Neural cell (in vitro differentiated cells): Measurements from ENCODE around the gene MICU1. TPM values are rescaled to one million over a fixed set of nuclear protein-coding genes. Genes with fewer than 3 reads are reported as not detected.

Experiments used
- H2AFZ ChIP-seq: fragments of 200-600, 300-800 bp; sonication (generic), shearing (Covaris generic); 2 replicates; pipeline ENCODE4 v1.6.0; 2014; ENCODE audit warnings: low read depth, mild to moderate bottlenecking, antibody characterized with exemption, low read length, moderate library complexity
- H3F3A ChIP-seq: fragments of 200-600 bp; shearing (Covaris generic); 2 replicates; pipeline ENCODE4 v1.6.1; 2016; ENCODE audit warnings: mild to moderate bottlenecking, moderate library complexity, mixed read lengths, antibody characterized with exemption, low read length; ENCODE audit not compliant: insufficient read depth, poor library complexity, severe bottlenecking
- H3K27ac ChIP-seq: fragments of 200-600, 300-800 bp; sonication (generic), shearing (Covaris generic); 2 replicates; pipeline ENCODE4 v1.5.1; 2014; ENCODE audit warnings: mild to moderate bottlenecking, low read length, moderate library complexity
- H3K27me3 ChIP-seq: fragments of 300-800, 200-600 bp; sonication (generic), shearing (Covaris generic); 2 replicates; pipeline ENCODE4 v1.6.0; 2014; ENCODE audit warnings: mild to moderate bottlenecking, low read depth, low read length, moderate library complexity; ENCODE audit not compliant: insufficient read depth
- H3K36me3 ChIP-seq: fragments of 300-800, 200-600 bp; sonication (generic), shearing (Covaris generic); 2 replicates; pipeline ENCODE4 v1.5.1; 2014; ENCODE audit warnings: mild to moderate bottlenecking, antibody characterized with exemption, low read length, moderate library complexity; ENCODE audit not compliant: insufficient read depth
- H3K4me2 ChIP-seq: fragments of 300-800, 200-600 bp; sonication (generic), shearing (Covaris generic); 2 replicates; pipeline ENCODE4 v1.6.0; 2014; ENCODE audit warnings: mild to moderate bottlenecking, low read length
- H3K4me3 ChIP-seq: fragments of 300-800, 200-600 bp; sonication (generic), shearing (Covaris generic); 2 replicates; pipeline ENCODE4 v1.5.1; 2014; ENCODE audit warnings: mild to moderate bottlenecking, low read length, moderate library complexity
- H3K79me2 ChIP-seq: fragments of 200-600 bp; shearing (Covaris generic); replicated peaks from 2 replicates; pipeline ENCODE4 v1.6.0; 2014; ENCODE audit warnings: mild to moderate bottlenecking, low read length, moderate library complexity; ENCODE audit not compliant: insufficient read depth
- H3K9ac ChIP-seq: fragments of 300-800, 200-600 bp; sonication (generic), shearing (Covaris generic); 2 replicates; pipeline ENCODE4 v1.6.1; 2016; ENCODE audit warnings: mild to moderate bottlenecking, low read length, mixed read lengths
- H3K9me2 ChIP-seq: fragments of 200-600 bp; shearing (Covaris generic); 2 replicates; pipeline ENCODE4 v1.6.1; 2016; ENCODE audit warnings: mild to moderate bottlenecking, low read length, mixed read lengths; ENCODE audit not compliant: insufficient read depth
- H3K9me3 ChIP-seq: fragments of 200-600, 300-800 bp; sonication (generic), shearing (Covaris generic); 2 replicates; pipeline ENCODE4 v1.6.1; 2016; ENCODE audit warnings: mild to moderate bottlenecking, mixed run types, low read length, moderate library complexity, mixed read lengths
- H4K20me1 ChIP-seq: fragments of 200-600 bp; shearing (Covaris generic); 2 replicates; pipeline ENCODE4 v1.6.1; 2016; ENCODE audit warnings: mild to moderate bottlenecking, mixed run types; ENCODE audit not compliant: insufficient read depth
- CTCF ChIP-seq: fragments of 450-650 bp; IDR thresholded peaks from 2 replicates; pipeline ENCODE4 v1.5.1; 2014; ENCODE audit warnings: antibody characterized with exemption, mild to moderate bottlenecking, moderate library complexity; ENCODE audit not compliant: poor library complexity, severe bottlenecking
- EP300 ChIP-seq: fragments of 450-650 bp; conservative IDR thresholded peaks from 2 replicates; pipeline ENCODE4 v1.6.1; 2014; ENCODE audit warnings: antibody characterized with exemption, mild to moderate bottlenecking, moderate library complexity; ENCODE audit not compliant: poor library complexity, severe bottlenecking
- EZH2 ChIP-seq: fragments of 200-600, 300-800 bp; shearing (Covaris generic), sonication (generic); IDR thresholded peaks from 2 replicates; pipeline ENCODE4 v1.6.1; 2014; ENCODE audit warnings: antibody characterized with exemption, low read length, borderline replicate concordance, mild to moderate bottlenecking; ENCODE audit not compliant: insufficient read depth, poor library complexity, severe bottlenecking
- MXI1 ChIP-seq: fragments of 450-650 bp; conservative IDR thresholded peaks from 2 replicates; pipeline ENCODE4 v1.6.1; 2014; ENCODE audit warnings: antibody characterized with exemption, mild to moderate bottlenecking; ENCODE audit not compliant: poor library complexity, severe bottlenecking
- POLR2AphosphoS5 ChIP-seq: IDR thresholded peaks from 2 replicates; pipeline ENCODE4 v1.6.1; 2012
- RAD21 ChIP-seq: fragments of 450-650 bp; conservative IDR thresholded peaks from 2 replicates; pipeline ENCODE4 v1.6.1; 2014; ENCODE audit warnings: antibody characterized with exemption, mild to moderate bottlenecking, moderate library complexity
- REST ChIP-seq: IDR thresholded peaks from 2 replicates; pipeline ENCODE4 v1.6.1; 2012; ENCODE audit warnings: borderline replicate concordance
- SMC3 ChIP-seq: fragments of 450-650 bp; conservative IDR thresholded peaks from 2 replicates; pipeline ENCODE4 v1.6.1; 2014; ENCODE audit warnings: antibody characterized with exemption, mild to moderate bottlenecking, moderate library complexity; ENCODE audit not compliant: poor library complexity
- TAF1 ChIP-seq: IDR thresholded peaks from 2 replicates; pipeline ENCODE4 v1.6.1; 2012; ENCODE audit warnings: low read depth
- polyA plus RNA-seq: library from polyadenylated mRNA; depleted of rRNA; stranded (reverse); fragments of >200 nt; gene quantifications from 2 replicates; pipeline ENCODE4 v1.2.3, GENCODE V29; 2014

The MICU1 gene
- polyA plus RNA-seq, 1 donor from 2014 or later: 86.0 TPM

GRCh38 chr10:72330069-72330426 is 295.8 kb downstream of the MICU1 start:
- Histone ChIP-seq H3K4me3 (no peak overlapping the region), H3K9ac (no peak overlapping the region), H3F3A (no peaks in the 10 kb centered on the region), H3K27me3 (no peaks in the 10 kb centered on the region), H3K4me2 (no peak overlapping the region), H3K27ac (no peak overlapping the region), H3K36me3 (no peaks in the 10 kb centered on the region), H3K9me2 (no peaks in the 10 kb centered on the region), H2AFZ (no peak overlapping the region), H3K9me3 (no peaks in the 10 kb centered on the region), H3K79me2 (no peaks in the 10 kb centered on the region), H4K20me1 (no peaks in the 10 kb centered on the region)
- TF ChIP-seq SMC3: no peak
- TF ChIP-seq REST: no peak
- no peak for TF ChIP-seq EZH2
- TF ChIP-seq TAF1: no peak
- no peak for TF ChIP-seq RAD21
- no peak for TF ChIP-seq POLR2AphosphoS5
- no peak for TF ChIP-seq MXI1
- TF ChIP-seq CTCF: no peak
- TF ChIP-seq EP300: no peak

GRCh38 chr10:72329290-72330068 is 296.4 kb downstream of the MICU1 start:
- Histone ChIP-seq H4K20me1 (no peaks in the 10 kb centered on the region), H3K4me3 (no peak overlapping the region), H3K9ac (no peak overlapping the region), H2AFZ (no peak overlapping the region), H3K36me3 (no peaks in the 10 kb centered on the region), H3K9me3 (no peaks in the 10 kb centered on the region), H3K4me2 (no peak overlapping the region), H3F3A (no peaks in the 10 kb centered on the region), H3K9me2 (no peaks in the 10 kb centered on the region), H3K27me3 (no peaks in the 10 kb centered on the region), H3K79me2 (no peaks in the 10 kb centered on the region), H3K27ac (no peak overlapping the region)
- TF ChIP-seq POLR2AphosphoS5 (peak; percentile 4), EZH2 (no peak), CTCF (no peak), MXI1 (no peak)
